Keratinocyte (primary cell): ENCODE measurements around the gene ZNF426. TPM values are rescaled to one million over a fixed set of nuclear protein-coding genes. Genes with fewer than 3 reads are reported as not detected.

Experiments used
- DNase-seq: peaks from one replicate; pipeline ENCODE4 v3.0.0-alpha.2; 2011; ENCODE audit warnings: low read depth, missing footprints, low spot score
- FAIRE-seq: peaks from 2 replicates; lab custom pipeline; 2011; peaks lifted over from hg19 to GRCh38; lab: Jason Lieb, UNC
- H2AFZ ChIP-seq: 2 replicates; pipeline ENCODE4 v1.6.0; 2012; ENCODE audit warnings: low read length, control low read depth, inconsistent platforms; ENCODE audit not compliant: control insufficient read depth
- H3K27ac ChIP-seq: 2 replicates; pipeline ENCODE4 v1.5.1; 2011; ENCODE audit warnings: low read length; ENCODE audit not compliant: control insufficient read depth, insufficient read depth
- H3K27me3 ChIP-seq: 3 replicates; pipeline ENCODE4 v1.6.0; 2011; ENCODE audit warnings: low read length; ENCODE audit not compliant: control insufficient read depth, insufficient read depth; ENCODE audit errors: extremely low read depth
- H3K36me3 ChIP-seq, 2 experiments: 2 replicates in 1 of 2; 3 replicates in 1 of 2; pipeline ENCODE4 v1.5.1; 2011; ENCODE audit warnings: low read length in 2 of 2, mild to moderate bottlenecking in 1 of 2; ENCODE audit not compliant: control insufficient read depth in 2 of 2, insufficient read depth in 2 of 2; ENCODE audit errors: extremely low read depth in 1 of 2
- H3K4me1 ChIP-seq: 3 replicates; pipeline ENCODE4 v1.5.1; 2011; ENCODE audit warnings: low read length; ENCODE audit not compliant: control insufficient read depth, insufficient read depth; ENCODE audit errors: extremely low read depth
- H3K4me2 ChIP-seq: 3 replicates; pipeline ENCODE4 v1.6.0; 2011; ENCODE audit warnings: low read depth, low read length; ENCODE audit not compliant: control insufficient read depth, insufficient read depth; ENCODE audit errors: extremely low read depth
- H3K4me3 ChIP-seq, 3 experiments: fragments of 200-600 bp in 1 of 3; sonication (generic) in 1 of 3; 2 replicates in 2 of 3; 3 replicates in 1 of 3; pipeline ENCODE4 v1.5.1; 2011 to 2016; ENCODE audit warnings: low read length in 3 of 3, mild to moderate bottlenecking in 3 of 3, control low read depth in 2 of 3, inconsistent platforms in 1 of 3, low read depth in 1 of 3, mixed read lengths in 1 of 3, mixed run types in 1 of 3, moderate library complexity in 1 of 3; ENCODE audit not compliant: control insufficient read depth in 2 of 3, insufficient read depth in 2 of 3; ENCODE audit errors: extremely low read depth in 1 of 3
- H3K79me2 ChIP-seq: 2 replicates; pipeline ENCODE4 v1.6.0; 2012; ENCODE audit warnings: low read length; ENCODE audit not compliant: control insufficient read depth, insufficient read depth
- H3K9ac ChIP-seq: 3 replicates; pipeline ENCODE4 v1.6.0; 2011; ENCODE audit warnings: low read length; ENCODE audit not compliant: control insufficient read depth, insufficient read depth; ENCODE audit errors: extremely low read depth
- H3K9me1 ChIP-seq: 3 replicates; pipeline ENCODE4 v1.6.0; 2011; ENCODE audit warnings: low read length; ENCODE audit not compliant: control insufficient read depth, insufficient read depth; ENCODE audit errors: extremely low read depth
- H3K9me3 ChIP-seq: 2 replicates; pipeline ENCODE4 v1.5.1; 2012; ENCODE audit warnings: low read depth, low read length; ENCODE audit not compliant: control insufficient read depth
- H4K20me1 ChIP-seq: 3 replicates; pipeline ENCODE4 v1.6.0; 2011; ENCODE audit warnings: low read length; ENCODE audit not compliant: control insufficient read depth, insufficient read depth; ENCODE audit errors: extremely low read depth
- EZH2 ChIP-seq: IDR thresholded peaks from one replicate; pipeline ENCODE4 v1.6.1; 2012; ENCODE audit warnings: inconsistent platforms, mild to moderate bottlenecking, low read length, moderate library complexity
- dilution Hi-C: fragments of 300-500 bp; cut with MboI; formaldehyde crosslinking; loops from one replicate; pipeline ENCODE4 v1.7.0; 2020; ENCODE audit warnings: low sequenced_read_pairs; ENCODE audit not compliant: extremely low pct_ligation_motif_present
- polyA plus RNA-seq, 5 experiments: library from polyadenylated mRNA; depleted of rRNA in 3 of 5; stranded (reverse) in 3 of 5; stranded (forward) in 1 of 5; unstranded in 1 of 5; fragments of >200 nt; gene quantifications; 1 replicate in 1 of 5; 2 replicates in 3 of 5; 3 replicates in 1 of 5; pipeline versions ENCODE4 v1.2.1 to v1.2.3, GENCODE V29; 2011 to 2012; ENCODE audit warnings: missing spikeins in 2 of 5, low read depth in 1 of 5, low replicate concordance in 1 of 5
- TF ChIP-seq, protein P1 (sequence below), 3 experiments: IDR thresholded peaks in 1 of 3; conservative IDR thresholded peaks in 1 of 3; optimal IDR thresholded peaks in 1 of 3; 2 replicates in 2 of 3; 3 replicates in 1 of 3; pipeline versions ENCODE3 to v1.5.1; 2011; ENCODE audit warnings: low read length in 3 of 3, mild to moderate bottlenecking in 3 of 3, moderate library complexity in 2 of 3, control low read depth in 1 of 3, inconsistent platforms in 1 of 3; ENCODE audit not compliant: insufficient read depth in 2 of 3; ENCODE audit errors: extremely low read depth in 1 of 3

Gene ZNF426
- polyA plus RNA-seq, 1 donor (not counting 4 experiments of a cell fraction or from before 2014, with no cell fraction given): 12.1 TPM

DNA sequence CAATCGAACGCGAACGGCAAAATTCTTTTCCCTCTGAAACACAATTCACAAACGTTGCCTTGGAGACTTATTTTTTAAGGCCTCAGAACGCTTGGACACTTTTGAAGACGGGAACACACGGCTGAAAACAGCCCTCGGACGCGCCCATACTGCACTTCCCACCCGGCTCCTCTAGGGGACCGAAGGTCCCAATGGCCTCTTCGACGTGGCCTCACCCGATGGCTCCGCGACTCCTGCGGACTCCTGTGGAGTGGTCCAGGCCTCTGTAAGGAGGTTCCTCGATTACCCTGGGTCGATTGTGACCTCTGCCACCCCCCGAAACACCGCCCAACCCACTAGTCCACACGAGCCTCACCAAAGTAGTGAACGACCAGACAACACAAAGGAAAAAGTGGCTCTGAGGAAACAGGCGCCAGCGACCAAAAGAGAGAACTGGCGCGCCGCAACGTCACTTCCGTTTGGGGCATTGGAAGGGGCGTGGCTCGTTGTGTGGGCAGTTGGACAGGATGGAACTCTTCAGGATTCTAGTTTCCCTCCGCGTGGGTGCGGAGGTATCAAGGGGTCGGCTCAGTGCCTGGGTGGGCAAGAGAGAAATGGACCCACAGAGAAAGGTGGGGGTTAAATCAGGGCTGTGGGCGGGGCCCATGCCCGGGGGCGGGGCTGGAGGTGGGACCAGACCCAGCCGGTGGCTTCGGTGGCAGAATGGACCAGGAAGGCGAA lies 40.1 kb downstream of the ZNF426 start, which contains the start of gene ZNF560:
TSS of gene ZNF560 (minus strand) at position 434 of the 720 bp plus-strand sequence. CDS start 23,303 bp downstream, outside the sequence.
- Histone ChIP-seq H3K4me1 (no peaks in the 10 kb centered on the region), H3K4me3 (peak within 1 kb of the TSS in 2 of 3 experiments; percentile 2 to 15), H3K27me3 (no peaks in the 10 kb centered on the region), H3K36me3 (no peaks in the 10 kb centered on the region), H3K4me2 (peak within 1 kb of the TSS; percentile 27), H3K9me3 (peaks cover 14% of the 10 kb centered on the region), H3K79me2 (no peaks in the 10 kb centered on the region), H4K20me1 (no peaks in the 10 kb centered on the region), H3K9me1 (no peaks in the 10 kb centered on the region), H2AFZ (peak within 1 kb of the TSS; percentile 40), H3K9ac (no peak within 1 kb of the TSS), H3K27ac (no peak within 1 kb of the TSS)
- no peak for DNase-seq
- dilution Hi-C loops: no loop called here
- FAIRE-seq: no peak
- TF ChIP-seq EZH2: no peak
- TF ChIP-seq, protein P1, sequence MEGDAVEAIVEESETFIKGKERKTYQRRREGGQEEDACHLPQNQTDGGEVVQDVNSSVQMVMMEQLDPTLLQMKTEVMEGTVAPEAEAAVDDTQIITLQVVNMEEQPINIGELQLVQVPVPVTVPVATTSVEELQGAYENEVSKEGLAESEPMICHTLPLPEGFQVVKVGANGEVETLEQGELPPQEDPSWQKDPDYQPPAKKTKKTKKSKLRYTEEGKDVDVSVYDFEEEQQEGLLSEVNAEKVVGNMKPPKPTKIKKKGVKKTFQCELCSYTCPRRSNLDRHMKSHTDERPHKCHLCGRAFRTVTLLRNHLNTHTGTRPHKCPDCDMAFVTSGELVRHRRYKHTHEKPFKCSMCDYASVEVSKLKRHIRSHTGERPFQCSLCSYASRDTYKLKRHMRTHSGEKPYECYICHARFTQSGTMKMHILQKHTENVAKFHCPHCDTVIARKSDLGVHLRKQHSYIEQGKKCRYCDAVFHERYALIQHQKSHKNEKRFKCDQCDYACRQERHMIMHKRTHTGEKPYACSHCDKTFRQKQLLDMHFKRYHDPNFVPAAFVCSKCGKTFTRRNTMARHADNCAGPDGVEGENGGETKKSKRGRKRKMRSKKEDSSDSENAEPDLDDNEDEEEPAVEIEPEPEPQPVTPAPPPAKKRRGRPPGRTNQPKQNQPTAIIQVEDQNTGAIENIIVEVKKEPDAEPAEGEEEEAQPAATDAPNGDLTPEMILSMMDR (optimal IDR thresholded peaks at IDR 0.05 in 1 of 3, IDR thresholded peaks at IDR 0.05 in 1 of 3, conservative IDR thresholded peaks at IDR 0.05 in 1 of 3; ENCODE audit: extremely low read depth in 1 of 3, insufficient read depth in 2 of 3, low read length in 3 of 3): peak in 1 of 3 experiments; percentile 17

DNA sequence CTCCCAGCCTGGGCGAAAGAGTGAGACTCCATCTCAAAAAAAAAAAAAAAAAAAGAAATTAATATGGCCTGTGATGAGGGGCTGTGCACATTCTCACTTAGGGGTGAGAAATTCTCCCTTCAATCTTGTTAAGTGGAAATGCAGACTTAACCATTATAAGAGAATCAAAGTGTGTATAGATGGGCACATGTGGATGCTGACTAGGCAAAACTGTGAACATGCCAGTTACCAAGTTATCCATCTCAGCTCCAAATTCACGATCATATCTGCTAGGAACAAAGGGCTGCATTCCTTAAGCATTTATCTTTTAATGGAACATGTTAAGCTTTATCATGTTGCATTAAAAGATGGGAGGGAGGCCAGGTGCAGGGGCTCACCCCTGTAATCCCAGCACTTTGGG lies 44.3 kb downstream of the ZNF426 start:
- TF ChIP-seq, protein P1 (optimal IDR thresholded peaks at IDR 0.05 in 1 of 3, IDR thresholded peaks at IDR 0.05 in 1 of 3, conservative IDR thresholded peaks at IDR 0.05 in 1 of 3; ENCODE audit: extremely low read depth in 1 of 3, insufficient read depth in 2 of 3, low read length in 3 of 3): no peak
- no peak for TF ChIP-seq EZH2
- Histone ChIP-seq H3K27ac (no peak overlapping the region), H3K9ac (no peak overlapping the region), H3K9me3 (peaks cover 12% of the 10 kb centered on the region), H2AFZ (no peak overlapping the region), H3K9me1 (no peaks in the 10 kb centered on the region), H3K79me2 (no peaks in the 10 kb centered on the region), H3K27me3 (no peaks in the 10 kb centered on the region), H3K4me3 (no peak overlapping the region), H4K20me1 (no peaks in the 10 kb centered on the region), H3K4me2 (no peak overlapping the region), H3K36me3 (no peaks in the 10 kb centered on the region), H3K4me1 (no peaks in the 10 kb centered on the region)
- FAIRE-seq (no peak), DNase-seq (no peak)
- dilution Hi-C loops: no loop called here
